ENCODE data around the gene ACTR10.
"Not testable (repeated sequence)": the region's sequence is repeated elsewhere in the genome, so short reads cannot be mapped to it uniquely, and the experiment has no call there.

ACTR10 gene

GRCh38 chr14:58213176-58213575 lies 13.2 kb downstream of the ACTR10 start:
- in situ Hi-C loops (cut with MboI; ENCODE audit: low pct_unique_long_range_greater_than_20kb, low sequenced_read_pairs), result no loop called here
- no peak for DNase-seq

GRCh38 chr14:58215191-58215914 lies 15.4 kb downstream of the ACTR10 start:
- DNase-seq, result peak; percentile 29
- in situ Hi-C loops (cut with MboI; ENCODE audit: low pct_unique_long_range_greater_than_20kb, low sequenced_read_pairs), result no loop called here

GRCh38 chr14:58216544-58216943 lies 16.6 kb downstream of the ACTR10 start:
- in situ Hi-C loops (cut with MboI; ENCODE audit: low pct_unique_long_range_greater_than_20kb, low sequenced_read_pairs), result no loop called here
- DNase-seq, result no peak

GRCh38 chr14:58227096-58227819 lies 27.3 kb downstream of the ACTR10 start:
- no peak for DNase-seq
- in situ Hi-C loops (cut with MboI; ENCODE audit: low pct_unique_long_range_greater_than_20kb, low sequenced_read_pairs), result no loop called here

- DNase-seq, result peak; percentile 12
- in situ Hi-C loops (cut with MboI; ENCODE audit: low pct_unique_long_range_greater_than_20kb, low sequenced_read_pairs), result no loop called here
Observed at GRCh38 chr14:58238252-58239243, 38.6 kb downstream of the ACTR10 start.

GRCh38 chr14:58239244-58240195 lies 39.6 kb downstream of the ACTR10 start:
- in situ Hi-C loops (cut with MboI; ENCODE audit: low pct_unique_long_range_greater_than_20kb, low sequenced_read_pairs), result no loop called here
- DNase-seq, result peak; percentile 84

GRCh38 chr14:58243790-58244555 lies 44.0 kb downstream of the ACTR10 start:
- DNase-seq, result peak; percentile 73
- in situ Hi-C loops (cut with MboI; ENCODE audit: low pct_unique_long_range_greater_than_20kb, low sequenced_read_pairs), result no loop called here

- in situ Hi-C loops (cut with MboI; ENCODE audit: low pct_unique_long_range_greater_than_20kb, low sequenced_read_pairs), result no loop called here
- DNase-seq, result peak; percentile 98
Observed at GRCh38 chr14:58244556-58245387, 44.8 kb downstream of the ACTR10 start, which contains the start of gene PSMA3. PSMA3 (plus strand) TSS chr14:58244843; CDS start chr14:58244921, 78 bp downstream.

- peak; percentile 17 for DNase-seq
- in situ Hi-C loops (cut with MboI; ENCODE audit: low pct_unique_long_range_greater_than_20kb, low sequenced_read_pairs), result no loop called here
Observed at GRCh38 chr14:58245562-58245961, 45.6 kb downstream of the ACTR10 start.

- in situ Hi-C loops (cut with MboI; ENCODE audit: low pct_unique_long_range_greater_than_20kb, low sequenced_read_pairs), result no loop called here
- no peak for DNase-seq
Observed at GRCh38 chr14:58249611-58250010, 49.7 kb downstream of the ACTR10 start.

- in situ Hi-C loops (cut with MboI; ENCODE audit: low pct_unique_long_range_greater_than_20kb, low sequenced_read_pairs), result no loop called here
- no peak for DNase-seq
Observed at GRCh38 chr14:58258156-58258555, 58.2 kb downstream of the ACTR10 start.

- DNase-seq; in situ Hi-C loops (cut with MboI; ENCODE audit: low pct_unique_long_range_greater_than_20kb, low sequenced_read_pairs): not testable (repeated sequence)
Observed at GRCh38 chr14:58262005-58262404, 62.1 kb downstream of the ACTR10 start.

- in situ Hi-C loops (cut with MboI; ENCODE audit: low pct_unique_long_range_greater_than_20kb, low sequenced_read_pairs), result no loop called here
- no peak for DNase-seq
Observed at GRCh38 chr14:58265401-58265800, 65.5 kb downstream of the ACTR10 start.

- in situ Hi-C loops (cut with MboI; ENCODE audit: low pct_unique_long_range_greater_than_20kb, low sequenced_read_pairs), result no loop called here
Observed at GRCh38 chr14:58270628-58271027, 70.7 kb downstream of the ACTR10 start.

GRCh38 chr14:58272588-58273372 lies 72.8 kb downstream of the ACTR10 start:
- in situ Hi-C loops (cut with MboI; ENCODE audit: low pct_unique_long_range_greater_than_20kb, low sequenced_read_pairs), result no loop called here
- DNase-seq, result no peak

More at GRCh38 chr14:58270628-58271027, 70.7 kb downstream of the ACTR10 start:
- no peak for DNase-seq

GRCh38 chr14:58274881-58275280 lies 74.9 kb downstream of the ACTR10 start:
- DNase-seq, result no peak
- in situ Hi-C loops (cut with MboI; ENCODE audit: low pct_unique_long_range_greater_than_20kb, low sequenced_read_pairs), result no loop called here
